Hepatocyte (in vitro differentiated cells): ENCODE measurements around the gene MARF1. TPM values are rescaled to one million over a fixed set of nuclear protein-coding genes. Genes with fewer than 3 reads are reported as not detected.

Source experiments
- DNase-seq: peaks from one replicate; pipeline ENCODE4 v3.0.0-alpha.2; 2016; ENCODE audit warnings: low spot score
- H2AFZ ChIP-seq: fragments of 200-600 bp; sonication (generic); 2 replicates; pipeline ENCODE4 v1.6.0; 2016; ENCODE audit warnings: antibody characterized with exemption, mild to moderate bottlenecking
- H3K27ac ChIP-seq: fragments of 200-600 bp; sonication (generic); 2 replicates; pipeline ENCODE4 v1.5.1; 2016; ENCODE audit warnings: mild to moderate bottlenecking
- H3K27me3 ChIP-seq: fragments of 200-600 bp; sonication (generic); 2 replicates; pipeline ENCODE4 v1.6.1; 2016
- H3K36me3 ChIP-seq: fragments of 200-600 bp; sonication (generic); replicated peaks from 2 replicates; pipeline ENCODE4 v1.5.1; 2016; ENCODE audit warnings: low read depth; ENCODE audit not compliant: insufficient read depth
- H3K4me1 ChIP-seq: fragments of 200-600 bp; sonication (generic); 2 replicates; pipeline ENCODE4 v1.5.1; 2016; ENCODE audit warnings: mild to moderate bottlenecking, moderate library complexity; ENCODE audit not compliant: insufficient read depth
- H3K4me2 ChIP-seq: fragments of 200-600 bp; sonication (generic); 2 replicates; pipeline ENCODE4 v1.6.0; 2016
- H3K4me3 ChIP-seq: fragments of 200-600 bp; sonication (generic); 2 replicates; pipeline ENCODE4 v1.5.1; 2016; ENCODE audit warnings: mild to moderate bottlenecking
- H3K79me2 ChIP-seq: fragments of 200-600 bp; sonication (generic); 2 replicates; pipeline ENCODE4 v1.6.0; 2017; ENCODE audit warnings: mild to moderate bottlenecking
- H3K9me2 ChIP-seq: fragments of 200-600 bp; sonication (generic); replicated peaks from 2 replicates; pipeline ENCODE4 v1.6.0; 2017; ENCODE audit warnings: mild to moderate bottlenecking; ENCODE audit not compliant: insufficient read depth
- H3K9me3 ChIP-seq: fragments of 200-600 bp; sonication (generic); 2 replicates; pipeline ENCODE4 v1.5.1; 2016; ENCODE audit warnings: low read depth, mild to moderate bottlenecking
- H4K20me1 ChIP-seq: fragments of 200-600 bp; sonication (generic); 2 replicates; pipeline ENCODE4 v1.6.0; 2016; ENCODE audit warnings: mild to moderate bottlenecking; ENCODE audit not compliant: insufficient read depth, poor library complexity, severe bottlenecking
- CTCF ChIP-seq: fragments of 200-600 bp; sonication (generic); IDR thresholded peaks from 2 replicates; pipeline ENCODE4 v1.5.1; 2016; ENCODE audit warnings: antibody characterized with exemption, mild to moderate bottlenecking; ENCODE audit not compliant: poor library complexity
- EZH2 ChIP-seq: fragments of 200-600 bp; sonication (generic); IDR thresholded peaks from 2 replicates; pipeline ENCODE4 v1.6.1; 2016; ENCODE audit warnings: antibody characterized with exemption, mild to moderate bottlenecking, borderline replicate concordance
- EZH2phosphoT487 ChIP-seq: fragments of 200-600 bp; sonication (generic); IDR thresholded peaks from one replicate; pipeline ENCODE4 v1.6.1; 2018; ENCODE audit warnings: antibody characterized with exemption, mild to moderate bottlenecking, low read depth, moderate library complexity; ENCODE audit not compliant: unreplicated experiment, severe bottlenecking
- whole genome bisulfite sequencing: methylation state at CpG from one replicate; pipeline ENCODE4 v1.1.6; 2016; ENCODE audit warnings: low lambda C conversion rate; ENCODE audit errors: missing lambda C conversion rate; 5-methylcytosine and 5-hydroxymethylcytosine counted together
- microRNA counts: library from miRNA; unstranded; fragments of <30 nt; microRNA quantifications from one replicate; lab custom pipeline; 2017
- polyA plus RNA-seq: library from polyadenylated mRNA; unstranded; fragments of >200 nt; fragmentation: Nextera tagmentation; extraction: Ambion mirVana; gene quantifications from 2 replicates; pipeline ENCODE4 v1.2.1, GENCODE V29; 2016
- total RNA-seq: library from RNA; depleted of rRNA; stranded (reverse); fragments of >200 nt; gene quantifications from 2 replicates; pipeline ENCODE4 v1.2.3, GENCODE V29; 2014

The MARF1 gene
- total and polyA plus RNA-seq, 2 experiments from 2014 or later: 7.0 to 15.5 TPM

- no peak for DNase-seq
- H2AFZ ChIP-seq: no peak overlapping the region
- no peaks in the 10 kb centered on the region for H3K9me2 ChIP-seq
- H3K4me3 ChIP-seq: no peak overlapping the region
- no peaks in the 10 kb centered on the region for H3K9me3 ChIP-seq
- H4K20me1 ChIP-seq: no peaks in the 10 kb centered on the region
- H3K4me2 ChIP-seq: no peak overlapping the region
- TF ChIP-seq EZH2phosphoT487 (no peak), EZH2 (no peak), CTCF (no peak)
- no peaks in the 10 kb centered on the region for H3K79me2 ChIP-seq
- 91% methylated on average over 2 of the region's 2 CpGs for WGBS
- no peaks in the 10 kb centered on the region for H3K4me1 ChIP-seq
- H3K27me3 ChIP-seq: no peaks in the 10 kb centered on the region
- H3K36me3 ChIP-seq: no peaks in the 10 kb centered on the region
- H3K27ac ChIP-seq: no peak overlapping the region
Measured at GRCh38 chr16:15545544-15545943, 97.4 kb downstream of the MARF1 start.

GRCh38 chr16:15544405-15544804, 98.5 kb downstream of the MARF1 start:
- H3K27ac ChIP-seq: no peak overlapping the region

More at GRCh38 chr16:15544405-15544804, 98.5 kb downstream of the MARF1 start:
- H4K20me1 ChIP-seq: no peaks in the 10 kb centered on the region
- H3K9me2 ChIP-seq: no peaks in the 10 kb centered on the region
- no peak for DNase-seq
- no peaks in the 10 kb centered on the region for H3K79me2 ChIP-seq
- WGBS: 68% methylated on average over 5 of the region's 5 CpGs
- no peaks in the 10 kb centered on the region for H3K9me3 ChIP-seq
- H3K27me3 ChIP-seq: no peaks in the 10 kb centered on the region
- H3K36me3 ChIP-seq: no peaks in the 10 kb centered on the region
- TF ChIP-seq EZH2: no peak
- no peak for TF ChIP-seq CTCF
- TF ChIP-seq EZH2phosphoT487: no peak
- no peak overlapping the region for H3K4me2 ChIP-seq
- no peak overlapping the region for H2AFZ ChIP-seq
- H3K4me1 ChIP-seq: no peaks in the 10 kb centered on the region
- H3K4me3 ChIP-seq: no peak overlapping the region

MicroRNA genes within 50 kb of the gene (microRNA counts, 767-probe panel; counts per million panel counts)
- not detected for microRNA hsa-miR-484 (lab: Ali Mortazavi, UCI)

Other genes with a start within 250 kb of the MARF1 start
- gene MPV17L, start 247.4 kb downstream of the MARF1 start, total RNA-seq: 2.1 and 2.6 TPM in 2 replicates
- gene MPV17L, start 247.4 kb downstream of the MARF1 start, polyA plus RNA-seq: 0.46 and 0.51 TPM in 2 replicates
- 5.9 and 10.3 TPM in 2 replicates for gene BMERB1, start 208.6 kb downstream of the MARF1 start, total RNA-seq
- gene BMERB1, start 208.6 kb downstream of the MARF1 start, polyA plus RNA-seq: 5.9 and 7.3 TPM in 2 replicates
- 11.8 and 13.1 TPM in 2 replicates for gene NDE1, start 7.1 kb upstream of the MARF1 start, total RNA-seq
- 10.3 TPM in 2 replicates for gene NDE1, start 7.1 kb upstream of the MARF1 start, polyA plus RNA-seq
- gene MYH11, start 213.9 kb upstream of the MARF1 start, total RNA-seq: 5.9 and 8.1 TPM in 2 replicates
- 0.59 and 3.8 TPM in 2 replicates for gene MYH11, start 213.9 kb upstream of the MARF1 start, polyA plus RNA-seq
- gene CEP20, start 245.4 kb upstream of the MARF1 start, total RNA-seq: 34.9 and 39.8 TPM in 2 replicates
- 20.5 and 21.5 TPM in 2 replicates for gene CEP20, start 245.4 kb upstream of the MARF1 start, polyA plus RNA-seq